Osteoblast (primary cell): Measurements from ENCODE around the gene SELPLG. TPM values are rescaled to one million over a fixed set of nuclear protein-coding genes. Genes with fewer than 3 reads are reported as not detected.

Experiments used
- DNase-seq: peaks from one replicate; pipeline ENCODE4 v3.0.0; 2011; ENCODE audit warnings: low spot score, mixed read lengths; ENCODE audit not compliant: insufficient read length; ENCODE audit errors: missing footprints
- H2AFZ ChIP-seq: 2 replicates; pipeline ENCODE4 v1.6.0; 2011; ENCODE audit warnings: mild to moderate bottlenecking, low read length
- H3K27ac ChIP-seq: 2 replicates; pipeline ENCODE4 v1.5.1; 2011; ENCODE audit warnings: mild to moderate bottlenecking, low read depth, low read length, moderate library complexity
- H3K27me3 ChIP-seq: 2 replicates; pipeline ENCODE4 v1.6.0; 2012; ENCODE audit warnings: mild to moderate bottlenecking, control low read depth, inconsistent platforms, low read length, moderate library complexity; ENCODE audit not compliant: insufficient read depth
- H3K36me3 ChIP-seq: 2 replicates; pipeline ENCODE4 v1.5.1; 2011; ENCODE audit warnings: mild to moderate bottlenecking, low read length, control low read depth, moderate library complexity; ENCODE audit not compliant: insufficient read depth
- H3K4me1 ChIP-seq: 2 replicates; pipeline ENCODE4 v1.5.1; 2011; ENCODE audit warnings: mild to moderate bottlenecking, low read length, control low read depth, moderate library complexity; ENCODE audit not compliant: insufficient read depth
- H3K4me2 ChIP-seq: 2 replicates; pipeline ENCODE4 v1.6.0; 2011; ENCODE audit warnings: mild to moderate bottlenecking, low read length; ENCODE audit not compliant: insufficient read depth
- H3K4me3 ChIP-seq: fragments of 200-600 bp; sonication (generic); 3 replicates; pipeline ENCODE4 v1.5.1; 2012; ENCODE audit warnings: mild to moderate bottlenecking, low read length, inconsistent platforms; ENCODE audit not compliant: insufficient read depth
- H3K79me2 ChIP-seq: 2 replicates; pipeline ENCODE4 v1.6.0; 2012; ENCODE audit warnings: mild to moderate bottlenecking, low read length, control low read depth, inconsistent platforms; ENCODE audit not compliant: insufficient read depth
- H3K9me3 ChIP-seq: 2 replicates; pipeline ENCODE4 v1.5.1; 2011; ENCODE audit warnings: low read depth, low read length, control low read depth
- H4K20me1 ChIP-seq: 2 replicates; pipeline ENCODE4 v1.6.0; 2012; ENCODE audit warnings: mild to moderate bottlenecking, low read length, control low read depth; ENCODE audit not compliant: insufficient read depth
- CTCF ChIP-seq: IDR thresholded peaks from 2 replicates; pipeline ENCODE4 v1.5.1; 2011; ENCODE audit warnings: mild to moderate bottlenecking, low read depth, low read length, moderate library complexity; ENCODE audit errors: extremely low read depth
- total RNA-seq: library from RNA; depleted of rRNA; stranded (reverse); fragments of >200 nt; gene quantifications from 2 replicates; pipeline ENCODE4 v1.2.3, GENCODE V29; 2012

Gene SELPLG
- total RNA-seq, 1 donor = 1.1 TPM

- no peak for TF ChIP-seq CTCF
- Histone ChIP-seq H3K79me2 (peaks cover 25% of the 10 kb centered on the region), H3K27ac (no peak overlapping the region), H3K9me3 (no peaks in the 10 kb centered on the region), H2AFZ (no peak overlapping the region), H3K27me3 (no peaks in the 10 kb centered on the region), H3K4me1 (peaks cover 30% of the 10 kb centered on the region), H4K20me1 (peaks cover 20% of the 10 kb centered on the region), H3K4me3 (no peak overlapping the region), H3K36me3 (peaks cover 39% of the 10 kb centered on the region), H3K4me2 (no peak overlapping the region)
- DNase-seq = no peak
Observed at GRCh38 chr12:108642899-108643654, 9.4 kb upstream of the SELPLG start.

- no peak for TF ChIP-seq CTCF
- H2AFZ ChIP-seq = no peak overlapping the region
- no peaks in the 10 kb centered on the region for H3K9me3 ChIP-seq
- no peak overlapping the region for H3K27ac ChIP-seq
- peaks cover 32% of the 10 kb centered on the region for H3K36me3 ChIP-seq
- peaks cover 20% of the 10 kb centered on the region for H4K20me1 ChIP-seq
- DNase-seq = no peak
- no peak overlapping the region for H3K4me2 ChIP-seq
- H3K79me2 ChIP-seq = peaks cover 19% of the 10 kb centered on the region
- H3K27me3 ChIP-seq = no peaks in the 10 kb centered on the region
- peaks cover 23% of the 10 kb centered on the region for H3K4me1 ChIP-seq
- H3K4me3 ChIP-seq = no peak overlapping the region
Observed at GRCh38 chr12:108642269-108642870, 8.7 kb upstream of the SELPLG start.

- no peaks in the 10 kb centered on the region for H3K27me3 ChIP-seq
Observed at GRCh38 chr12:108641446-108642268, 8.0 kb upstream of the SELPLG start.

More at GRCh38 chr12:108641446-108642268, 8.0 kb upstream of the SELPLG start:
- Histone ChIP-seq H3K27ac (no peak overlapping the region), H2AFZ (no peak overlapping the region), H3K4me1 (peaks cover 19% of the 10 kb centered on the region), H3K4me2 (no peak overlapping the region), H3K36me3 (peaks cover 25% of the 10 kb centered on the region), H4K20me1 (peaks cover 20% of the 10 kb centered on the region), H3K9me3 (no peaks in the 10 kb centered on the region), H3K4me3 (no peak overlapping the region), H3K79me2 (peaks cover 17% of the 10 kb centered on the region)
- TF ChIP-seq CTCF = no peak
- DNase-seq = no peak
